Tibial nerve (tissue), 4 donors: ENCODE data around the gene IL26. TPM values are rescaled to one million over a fixed set of nuclear protein-coding genes. Genes with fewer than 3 reads are reported as not detected.
A peak's percentile ranks its signal among the peaks of the same experiment; 100 is the strongest.

Experiments used
- DNase-seq, 2 donors: peaks; one replicate each; pipeline ENCODE4 v3.0.0-alpha.2; 2019; ENCODE audit warnings: low spot score in 2 of 2
- H3K27ac ChIP-seq, 4 donors: fragments of 200-600 bp; sonication (generic) in 3 of 4; one replicate each; pipeline ENCODE4 v1.5.1; 2017 to 2019; ENCODE audit warnings: mild to moderate bottlenecking in 1 of 4
- H3K27me3 ChIP-seq, 2 donors: fragments of 200-600 bp; sonication (generic) in 1 of 2; one replicate each; pipeline versions ENCODE4 v1.5.1 to v1.6.0; 2017 to 2019
- H3K36me3 ChIP-seq, 3 donors: fragments of 200-600 bp; sonication (generic); one replicate each; pipeline ENCODE4 v1.5.1; 2018 to 2019
- H3K4me1 ChIP-seq, 4 donors: fragments of 200-600 bp; sonication (generic) in 3 of 4; one replicate each; pipeline ENCODE4 v1.5.1; 2017 to 2019
- H3K4me3 ChIP-seq, 4 donors: fragments of 200-600 bp; sonication (generic) in 3 of 4; one replicate each; pipeline ENCODE4 v1.5.1; 2017 to 2019; ENCODE audit warnings: mild to moderate bottlenecking in 1 of 4, moderate library complexity in 1 of 4
- H3K9me3 ChIP-seq, 4 donors: fragments of 200-600 bp; sonication (generic) in 3 of 4; one replicate each; pipeline ENCODE4 v1.5.1; 2017 to 2019
- CTCF ChIP-seq, 5 experiments: fragments of 200-600 bp in 3 of 5; fragments of 450-650 bp in 2 of 5; sonication (generic) in 3 of 5; IDR thresholded peaks; one replicate each; pipeline ENCODE4 v1.5.1; 2016 to 2019; ENCODE audit warnings: antibody characterized with exemption in 5 of 5, mild to moderate bottlenecking in 3 of 5, moderate library complexity in 2 of 5
- EP300 ChIP-seq, 2 donors: sonication (generic); formaldehyde crosslinking; IDR thresholded peaks; one replicate each; pipeline ENCODE4 v1.6.1; 2017; ENCODE audit warnings: antibody characterized with exemption in 2 of 2, mild to moderate bottlenecking in 1 of 2
- POLR2A ChIP-seq, 2 donors: fragments of 450-650 bp; IDR thresholded peaks; one replicate each; pipeline ENCODE4 v1.6.1; 2017; ENCODE audit warnings: antibody characterized with exemption in 2 of 2, mild to moderate bottlenecking in 2 of 2, moderate library complexity in 2 of 2
- WGBS, 2 donors: methylation state at CpG; one replicate each; pipeline ENCODE4 v1.1.5; 2018; 5-methylcytosine and 5-hydroxymethylcytosine counted together
- total RNA-seq, 4 donors: library from RNA; depleted of rRNA; stranded (reverse); fragments of >200 nt; gene quantifications; one replicate each; pipeline ENCODE4 v1.1.0, GENCODE V29; 2016

IL26 gene
- total RNA-seq, 4 donors from 2014 or later, result not detected

DNA sequence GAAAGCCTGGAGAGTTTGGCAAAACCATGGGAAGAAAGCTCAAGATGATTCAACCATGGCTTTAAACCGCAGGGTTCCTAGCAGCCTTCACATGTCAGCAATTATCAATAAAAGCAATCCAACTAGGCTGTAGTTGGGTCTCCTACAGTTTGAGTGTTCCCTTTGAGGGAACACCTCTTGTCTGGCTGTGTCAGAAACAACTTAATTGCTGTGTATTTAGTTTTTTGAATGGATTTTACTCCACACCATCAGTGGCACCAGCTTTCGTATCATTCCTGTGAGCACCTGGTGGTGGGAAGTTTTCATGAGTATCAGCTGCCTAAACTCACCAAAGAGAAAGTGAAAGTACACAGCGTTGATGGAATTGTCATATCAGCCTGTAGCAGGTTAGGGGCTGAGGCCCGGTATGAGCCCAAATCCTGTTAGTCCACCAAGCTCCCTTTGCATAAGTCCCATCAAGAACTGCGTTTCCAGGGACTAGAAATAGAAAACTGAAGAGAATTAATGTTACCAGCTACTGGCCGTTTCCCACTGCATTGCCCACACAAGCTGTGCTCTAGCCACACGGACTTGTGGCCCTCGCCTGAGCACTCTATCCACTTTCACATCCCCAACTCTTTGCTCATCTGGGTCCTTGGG is 10.9 kb upstream of the IL26 start:
- peaks cover 0 to 20% (median under 1%) of the 10 kb centered on the region in 4 donors for H3K4me1 ChIP-seq
- H3K4me3 ChIP-seq, result peak overlapping the region; percentile 9 to 42 (median 26)
- no peaks in the 10 kb centered on the region for H3K9me3 ChIP-seq
- 65 to 78% methylated on average over 8 of the region's 8 CpGs for WGBS, 2 donors
- DNase-seq, result no peak
- TF ChIP-seq POLR2A (IDR thresholded peaks at IDR 0.05) (no peak), CTCF (IDR thresholded peaks at IDR 0.05) (no peak), EP300 (IDR thresholded peaks at IDR 0.05) (no peak)
- H3K36me3 ChIP-seq, result no peaks in the 10 kb centered on the region
- H3K27ac ChIP-seq, result peak overlapping the region in 1 of 4 donors; percentile 55
- no peaks in the 10 kb centered on the region for H3K27me3 ChIP-seq

GRCh38 chr12:68235576-68235975 is 10.0 kb upstream of the IL26 start:
- no peak overlapping the region for H3K27ac ChIP-seq
- H3K9me3 ChIP-seq, result no peaks in the 10 kb centered on the region
- H3K4me3 ChIP-seq, result no peak overlapping the region
- no peaks in the 10 kb centered on the region for H3K36me3 ChIP-seq
- WGBS, 2 donors, result 81 to 92% methylated on average over 2 of the region's 2 CpGs
- TF ChIP-seq POLR2A (IDR thresholded peaks at IDR 0.05), result no peak
- no peak for TF ChIP-seq EP300 (IDR thresholded peaks at IDR 0.05)
- no peak for TF ChIP-seq CTCF (IDR thresholded peaks at IDR 0.05)
- H3K4me1 ChIP-seq, result peaks cover 0 to 13% (median 0%) of the 10 kb centered on the region in 4 donors
- no peak for DNase-seq
- H3K27me3 ChIP-seq, result no peaks in the 10 kb centered on the region

DNA sequence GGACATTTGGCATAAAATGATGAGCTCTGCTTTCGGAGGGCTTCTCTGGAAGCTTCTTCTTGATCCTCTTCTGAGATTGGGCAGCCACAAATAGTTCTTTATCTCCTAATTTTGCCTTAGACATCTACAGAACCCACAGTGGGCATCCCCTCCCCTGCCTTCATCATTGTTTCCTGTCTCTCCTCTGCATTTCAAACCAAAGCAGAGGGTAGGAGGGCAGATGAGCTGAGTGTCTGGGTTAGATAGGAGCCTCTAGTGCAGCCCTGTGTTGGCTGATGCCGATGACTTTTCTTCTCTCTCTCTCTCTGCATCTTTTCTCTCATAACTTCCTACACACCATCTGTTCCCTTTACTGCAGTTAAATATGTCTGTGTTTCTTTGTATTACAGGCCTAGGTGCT is 8.5 kb upstream of the IL26 start:
- TF ChIP-seq CTCF (IDR thresholded peaks at IDR 0.05) (no peak), POLR2A (IDR thresholded peaks at IDR 0.05) (no peak), EP300 (IDR thresholded peaks at IDR 0.05) (no peak)
- Histone ChIP-seq H3K4me3 (no peak overlapping the region), H3K36me3 (no peaks in the 10 kb centered on the region), H3K9me3 (no peaks in the 10 kb centered on the region), H3K27ac (no peak overlapping the region), H3K27me3 (no peaks in the 10 kb centered on the region), H3K4me1 (peaks cover 0 to 13% (median 0%) of the 10 kb centered on the region in 4 donors)
- DNase-seq, result no peak
- 94 to 97% methylated on average over 2 of the region's 2 CpGs for whole genome bisulfite sequencing, 2 donors

GRCh38 chr12:68233498-68233897 is 7.9 kb upstream of the IL26 start:
- Histone ChIP-seq H3K27ac (no peak overlapping the region), H3K9me3 (no peaks in the 10 kb centered on the region), H3K4me3 (no peak overlapping the region), H3K4me1 (peaks cover 0 to 13% (median 0%) of the 10 kb centered on the region in 4 donors), H3K27me3 (no peaks in the 10 kb centered on the region), H3K36me3 (no peaks in the 10 kb centered on the region)
- TF ChIP-seq POLR2A (IDR thresholded peaks at IDR 0.05) (no peak), CTCF (IDR thresholded peaks at IDR 0.05) (no peak), EP300 (IDR thresholded peaks at IDR 0.05) (no peak)
- WGBS, 2 donors, result 74 to 76% methylated on average over 5 of the region's 5 CpGs
- DNase-seq, result no peak

GRCh38 chr12:68231691-68232090 is 6.1 kb upstream of the IL26 start:
- Histone ChIP-seq H3K4me1 (no peaks in the 10 kb centered on the region), H3K36me3 (no peaks in the 10 kb centered on the region), H3K9me3 (no peaks in the 10 kb centered on the region), H3K27ac (no peak overlapping the region), H3K4me3 (no peak overlapping the region), H3K27me3 (no peaks in the 10 kb centered on the region)
- WGBS, 2 donors, result 37 to 41% methylated on average over 3 of the region's 3 CpGs
- no peak for TF ChIP-seq POLR2A (IDR thresholded peaks at IDR 0.05)
- TF ChIP-seq EP300 (IDR thresholded peaks at IDR 0.05), result no peak
- TF ChIP-seq CTCF (IDR thresholded peaks at IDR 0.05), result no peak
- DNase-seq, result no peak
